ENCODE data around the gene CMIP. TPM values are rescaled to one million over a fixed set of nuclear protein-coding genes. Genes with fewer than 3 reads are reported as not detected.

The CMIP gene
- total RNA-seq, 1 experiment from 2014 or later = 25.7 TPM

- ATAC-seq = no peak; the same call in 1 of the 2 replicates
Measured at GRCh38 chr16:81424771-81425170, 19.8 kb upstream of the CMIP start.

GRCh38 chr16:81427219-81427618, 17.4 kb upstream of the CMIP start:
- Histone ChIP-seq H3K9ac (ENCODE audit: low read length) (no peak overlapping the region), H3K4me3 (ENCODE audit: low read length) (no peak overlapping the region), H3K27me3 (ENCODE audit: low read length) (no peaks in the 10 kb centered on the region), H3K9me3 (ENCODE audit: low read length) (no peaks in the 10 kb centered on the region), H3K4me1 (ENCODE audit: insufficient read depth, low read length) (peaks cover 12% of the 10 kb centered on the region; the same call in 1 of the 2 replicates), H2AFZ (ENCODE audit: low read length) (no peak overlapping the region), H4K20me1 (ENCODE audit: low read length) (no peaks in the 10 kb centered on the region), H3K27ac (ENCODE audit: low read length) (no peak overlapping the region), H3K79me2 (ENCODE audit: low read length) (no peaks in the 10 kb centered on the region), H3F3A (ENCODE audit: low read length, unreplicated experiment) (no peaks in the 10 kb centered on the region), H3K4me2 (ENCODE audit: low read length) (no peak overlapping the region), H3K36me3 (ENCODE audit: low read depth, low read length) (no peaks in the 10 kb centered on the region), H3K9me2 (replicated peaks; ENCODE audit: low read length) (no peaks in the 10 kb centered on the region)
- no peak for TF ChIP-seq CTCF (conservative IDR thresholded peaks at IDR 0.05; ENCODE audit: low read depth, low read length)
- TF ChIP-seq EZH2phosphoT487 (IDR thresholded peaks at IDR 0.05; ENCODE audit: borderline replicate concordance, low read length) = no peak
- no peak for TF ChIP-seq EZH2 (IDR thresholded peaks at IDR 0.05; ENCODE audit: low read length, unreplicated experiment)
- DNase-seq = no peak
- CTCF ChIA-PET = no interaction called here
- POLR2A ChIA-PET (ENCODE audit: unreplicated experiment) = no interaction called here
- no peak for ATAC-seq
- intact Hi-C loops (cut with micrococcal nuclease) = no loop called here
- BruUV-seq (replicated peaks) = no TSS peak

More at GRCh38 chr16:81424771-81425170, 19.8 kb upstream of the CMIP start:
- H3K4me3 ChIP-seq (ENCODE audit: low read length) = no peak overlapping the region
- no peaks in the 10 kb centered on the region for H3K27me3 ChIP-seq (ENCODE audit: low read length)
- H2AFZ ChIP-seq (ENCODE audit: low read length) = no peak overlapping the region
- no peaks in the 10 kb centered on the region for H3K9me3 ChIP-seq (ENCODE audit: low read length)
- CTCF ChIA-PET = no interaction called here
- BruUV-seq (replicated peaks) = no TSS peak
- no peaks in the 10 kb centered on the region for H3K36me3 ChIP-seq (ENCODE audit: low read depth, low read length)
- TF ChIP-seq EZH2phosphoT487 (IDR thresholded peaks at IDR 0.05; ENCODE audit: borderline replicate concordance, low read length) = no peak
- no peak for TF ChIP-seq EZH2 (IDR thresholded peaks at IDR 0.05; ENCODE audit: low read length, unreplicated experiment)
- H4K20me1 ChIP-seq (ENCODE audit: low read length) = no peaks in the 10 kb centered on the region
- no peaks in the 10 kb centered on the region for H3F3A ChIP-seq (ENCODE audit: low read length, unreplicated experiment)
- no peaks in the 10 kb centered on the region for H3K4me1 ChIP-seq (ENCODE audit: insufficient read depth, low read length)
- H3K4me2 ChIP-seq (ENCODE audit: low read length) = no peak overlapping the region
- no peaks in the 10 kb centered on the region for H3K79me2 ChIP-seq (ENCODE audit: low read length)
- H3K27ac ChIP-seq (ENCODE audit: low read length) = no peak overlapping the region
- no peaks in the 10 kb centered on the region for H3K9me2 ChIP-seq (replicated peaks; ENCODE audit: low read length)
- POLR2A ChIA-PET (ENCODE audit: unreplicated experiment) = no interaction called here
- DNase-seq = peak; percentile 39
- intact Hi-C loops (cut with micrococcal nuclease) = no loop called here
- no peak overlapping the region for H3K9ac ChIP-seq (ENCODE audit: low read length)

- ChIA-PET POLR2A (ENCODE audit: unreplicated experiment) (no interaction called here), CTCF (no interaction called here)
- BruUV-seq (replicated peaks) = no TSS peak
- no peaks in the 10 kb centered on the region for H3K27me3 ChIP-seq (ENCODE audit: low read length)
- DNase-seq (peak; percentile 60), ATAC-seq (peak; percentile 68)
- no peak overlapping the region for H3K4me3 ChIP-seq (ENCODE audit: low read length)
- no peak overlapping the region for H3K27ac ChIP-seq (ENCODE audit: low read length)
- no peaks in the 10 kb centered on the region for H3K36me3 ChIP-seq (ENCODE audit: low read depth, low read length)
- no peak overlapping the region for H3K9ac ChIP-seq (ENCODE audit: low read length)
- no peaks in the 10 kb centered on the region for H3K9me2 ChIP-seq (replicated peaks; ENCODE audit: low read length)
- peaks cover 13% of the 10 kb centered on the region; the same call in 1 of the 2 replicates for H3K4me1 ChIP-seq (ENCODE audit: insufficient read depth, low read length)
- peak overlapping the region; percentile 44; the same call in 1 of the 2 replicates for H2AFZ ChIP-seq (ENCODE audit: low read length)
- H3K79me2 ChIP-seq (ENCODE audit: low read length) = no peaks in the 10 kb centered on the region
- H4K20me1 ChIP-seq (ENCODE audit: low read length) = no peaks in the 10 kb centered on the region
- TF ChIP-seq CTCF (conservative IDR thresholded peaks at IDR 0.05; ENCODE audit: low read depth, low read length) (peak; percentile 57), EZH2phosphoT487 (IDR thresholded peaks at IDR 0.05; ENCODE audit: borderline replicate concordance, low read length) (no peak), EZH2 (IDR thresholded peaks at IDR 0.05; ENCODE audit: low read length, unreplicated experiment) (no peak)
- H3F3A ChIP-seq (ENCODE audit: low read length, unreplicated experiment) = no peaks in the 10 kb centered on the region
- no peak overlapping the region for H3K4me2 ChIP-seq (ENCODE audit: low read length)
- H3K9me3 ChIP-seq (ENCODE audit: low read length) = no peaks in the 10 kb centered on the region
- intact Hi-C loops (cut with micrococcal nuclease) = no loop called here
Measured at GRCh38 chr16:81429045-81429521, 15.5 kb upstream of the CMIP start.
